ENCODE results near the gene ZKSCAN8. TPM values are rescaled to one million over a fixed set of nuclear protein-coding genes. Genes with fewer than 3 reads are reported as not detected.

The ZKSCAN8 gene
- polyA plus RNA-seq, 1 donor (not counting 4 experiments of a cell fraction or from before 2014, with no cell fraction given), result 6.4 TPM

GRCh38 chr6:28159029-28159607 lies 17.4 kb downstream of the ZKSCAN8 start:
- H2AFZ ChIP-seq (ENCODE audit: control insufficient read depth, low read length), result no peak overlapping the region
- no peaks in the 10 kb centered on the region for H3K4me1 ChIP-seq (ENCODE audit: control insufficient read depth, extremely low read depth, insufficient read depth, low read length)
- H3K4me2 ChIP-seq (ENCODE audit: control insufficient read depth, extremely low read depth, insufficient read depth, low read depth, low read length), result no peak overlapping the region
- peaks cover 0 to 4% of the 10 kb centered on the region in 2 experiments for H3K36me3 ChIP-seq (ENCODE audit: control insufficient read depth in 2 of 2, extremely low read depth in 1 of 2, insufficient read depth in 2 of 2, low read length in 2 of 2)
- TF ChIP-seq CTCF (optimal IDR thresholded peaks at IDR 0.05 in 1 of 3, IDR thresholded peaks at IDR 0.05 in 1 of 3, conservative IDR thresholded peaks at IDR 0.05 in 1 of 3; ENCODE audit: extremely low read depth in 1 of 3, insufficient read depth in 2 of 3, low read length in 3 of 3) (no peak), EZH2 (IDR thresholded peaks at IDR 0.05; ENCODE audit: low read length) (no peak)
- no peaks in the 10 kb centered on the region for H4K20me1 ChIP-seq (ENCODE audit: control insufficient read depth, extremely low read depth, insufficient read depth, low read length)
- dilution Hi-C loops (cut with MboI; ENCODE audit: extremely low pct_ligation_motif_present, low sequenced_read_pairs), result no loop called here
- no peak for FAIRE-seq
- H3K4me3 ChIP-seq (ENCODE audit: control insufficient read depth in 2 of 3, extremely low read depth in 1 of 3, insufficient read depth in 2 of 3, low read depth in 1 of 3, low read length in 3 of 3), result no peak overlapping the region
- no peaks in the 10 kb centered on the region for H3K9me3 ChIP-seq (ENCODE audit: control insufficient read depth, low read depth, low read length)
- DNase-seq (ENCODE audit: low read depth, low spot score), result no peak
- H3K27ac ChIP-seq (ENCODE audit: control insufficient read depth, insufficient read depth, low read length), result no peak overlapping the region
- no peaks in the 10 kb centered on the region for H3K27me3 ChIP-seq (ENCODE audit: control insufficient read depth, extremely low read depth, insufficient read depth, low read length)
- H3K9me1 ChIP-seq (ENCODE audit: control insufficient read depth, extremely low read depth, insufficient read depth, low read length), result no peaks in the 10 kb centered on the region
- no peak overlapping the region for H3K9ac ChIP-seq (ENCODE audit: control insufficient read depth, extremely low read depth, insufficient read depth, low read length)
- no peaks in the 10 kb centered on the region for H3K79me2 ChIP-seq (ENCODE audit: control insufficient read depth, insufficient read depth, low read length)

GRCh38 chr6:28160233-28160632 lies 18.6 kb downstream of the ZKSCAN8 start:
- Histone ChIP-seq H3K27me3 (ENCODE audit: control insufficient read depth, extremely low read depth, insufficient read depth, low read length) (no peaks in the 10 kb centered on the region), H3K9me1 (ENCODE audit: control insufficient read depth, extremely low read depth, insufficient read depth, low read length) (no peaks in the 10 kb centered on the region), H3K27ac (ENCODE audit: control insufficient read depth, insufficient read depth, low read length) (no peak overlapping the region), H3K4me1 (ENCODE audit: control insufficient read depth, extremely low read depth, insufficient read depth, low read length) (no peaks in the 10 kb centered on the region), H3K79me2 (ENCODE audit: control insufficient read depth, insufficient read depth, low read length) (no peaks in the 10 kb centered on the region), H3K36me3 (ENCODE audit: control insufficient read depth in 2 of 2, extremely low read depth in 1 of 2, insufficient read depth in 2 of 2, low read length in 2 of 2) (peaks cover 0 to 1% of the 10 kb centered on the region in 2 experiments), H3K4me3 (ENCODE audit: control insufficient read depth in 2 of 3, extremely low read depth in 1 of 3, insufficient read depth in 2 of 3, low read depth in 1 of 3, low read length in 3 of 3) (no peak overlapping the region), H2AFZ (ENCODE audit: control insufficient read depth, low read length) (no peak overlapping the region), H3K9ac (ENCODE audit: control insufficient read depth, extremely low read depth, insufficient read depth, low read length) (no peak overlapping the region), H3K9me3 (ENCODE audit: control insufficient read depth, low read depth, low read length) (no peaks in the 10 kb centered on the region), H4K20me1 (ENCODE audit: control insufficient read depth, extremely low read depth, insufficient read depth, low read length) (no peaks in the 10 kb centered on the region), H3K4me2 (ENCODE audit: control insufficient read depth, extremely low read depth, insufficient read depth, low read depth, low read length) (no peak overlapping the region)
- FAIRE-seq (no peak), DNase-seq (ENCODE audit: low read depth, low spot score) (no peak)
- no peak for TF ChIP-seq EZH2 (IDR thresholded peaks at IDR 0.05; ENCODE audit: low read length)
- no peak for TF ChIP-seq CTCF (optimal IDR thresholded peaks at IDR 0.05 in 1 of 3, IDR thresholded peaks at IDR 0.05 in 1 of 3, conservative IDR thresholded peaks at IDR 0.05 in 1 of 3; ENCODE audit: extremely low read depth in 1 of 3, insufficient read depth in 2 of 3, low read length in 3 of 3)
- dilution Hi-C loops (cut with MboI; ENCODE audit: extremely low pct_ligation_motif_present, low sequenced_read_pairs), result no loop called here
